Lower lobe of right lung (tissue), 2 donors: ENCODE measurements around the gene RIPK4. TPM values are rescaled to one million over a fixed set of nuclear protein-coding genes. Genes with fewer than 3 reads are reported as not detected.

Experiments used
- ATAC-seq, 2 donors: fragments of 200-7000 bp; cut with Tn5 transposase; one replicate each; pipeline ENCODE4 v1.9.1; 2020 to 2022; ENCODE audit warnings: mild to moderate bottlenecking in 2 of 2, moderate library complexity in 2 of 2
- DNase-seq: peaks from one replicate; pipeline ENCODE4 v3.0.0-alpha.2; 2020
- H3K27ac ChIP-seq: fragments of 200-600 bp; one replicate; pipeline ENCODE4 v1.8.0; 2022
- H3K27me3 ChIP-seq: fragments of 200-600 bp; one replicate; pipeline ENCODE4 v1.8.0; 2022; ENCODE audit warnings: low read depth
- H3K36me3 ChIP-seq: fragments of 200-600 bp; one replicate; pipeline ENCODE4 v1.8.0; 2022; ENCODE audit warnings: mild to moderate bottlenecking
- H3K4me1 ChIP-seq: fragments of 200-600 bp; one replicate; pipeline ENCODE4 v1.8.0; 2022
- H3K4me3 ChIP-seq: fragments of 200-600 bp; one replicate; pipeline ENCODE4 v1.8.0; 2022; ENCODE audit warnings: mild to moderate bottlenecking
- H3K9me3 ChIP-seq: fragments of 200-600 bp; one replicate; pipeline ENCODE4 v1.8.0; 2022
- CTCF ChIP-seq: fragments of 200-600 bp; IDR thresholded peaks from one replicate; pipeline ENCODE4 v1.8.0; 2022; ENCODE audit warnings: antibody characterized with exemption, mild to moderate bottlenecking
- intact Hi-C: fragments of 100-400 bp; cut with DNase I; formaldehyde crosslinking; loops from one replicate; pipeline ENCODE4 v1.11.0; 2022
- total RNA-seq: library from RNA; stranded (reverse); fragmentation: NEBNext Ultra II Directional; extraction: Animal tissue kit (Norgen Biotek cat#: 25700); gene quantifications from one replicate; pipeline ENCODE4 v1.2.1, GENCODE V29; 2021
- donor health status: DM: no; HTN: yes; CAD: no; lungs with severe emphysema.

The RIPK4 gene
- total RNA-seq, 1 donor from 2014 or later, result 8.7 TPM

DNA sequence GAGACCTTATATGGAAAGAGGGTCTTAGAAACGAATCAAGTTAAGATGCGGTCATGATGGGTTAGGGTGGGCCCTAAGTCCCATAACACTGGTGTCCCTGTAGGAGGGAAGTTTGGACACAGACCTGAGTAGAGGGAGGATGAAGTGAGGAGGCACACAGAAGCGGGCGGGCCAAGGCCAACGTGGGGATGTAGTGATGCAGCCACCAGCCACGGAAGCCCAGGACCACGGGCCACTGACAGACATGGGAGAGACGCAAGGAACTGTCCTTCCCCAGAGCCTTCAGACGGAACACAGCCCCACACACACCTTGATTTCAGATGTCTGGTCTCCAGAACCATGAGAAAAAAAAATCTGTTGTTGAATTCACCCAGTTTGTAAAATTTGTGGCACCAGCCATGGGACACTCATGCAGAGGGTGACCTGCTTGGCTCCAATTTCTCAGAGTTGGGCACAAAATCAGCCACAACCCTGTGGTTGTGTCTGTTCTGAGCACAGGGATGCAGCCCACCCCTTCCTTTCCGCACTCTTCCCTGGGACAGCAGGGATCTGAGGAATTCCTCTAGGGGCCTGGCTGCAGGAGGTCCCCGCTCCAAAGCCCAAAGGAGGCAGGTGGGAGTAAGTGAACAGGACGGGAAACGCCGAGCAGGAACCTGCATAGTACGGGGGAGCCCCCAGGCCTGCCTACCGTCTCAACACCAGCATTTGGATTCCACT lies 61.1 kb downstream of the RIPK4 start:
- Histone ChIP-seq H3K27ac (no peak overlapping the region), H3K4me3 (no peak overlapping the region), H3K4me1 (no peaks in the 10 kb centered on the region), H3K36me3 (no peaks in the 10 kb centered on the region), H3K27me3 (peaks cover 6% of the 10 kb centered on the region), H3K9me3 (no peaks in the 10 kb centered on the region)
- ATAC-seq (no peak), DNase-seq (no peak)
- intact Hi-C loops, result no loop called here
- no peak for TF ChIP-seq CTCF

- Histone ChIP-seq H3K27me3 (no peaks in the 10 kb centered on the region), H3K27ac (no peak overlapping the region), H3K4me1 (no peaks in the 10 kb centered on the region), H3K4me3 (no peak overlapping the region), H3K36me3 (no peaks in the 10 kb centered on the region), H3K9me3 (no peaks in the 10 kb centered on the region)
- DNase-seq (no peak), ATAC-seq (peak; percentile 18 to 44)
- intact Hi-C loops, result no loop called here
- no peak for TF ChIP-seq CTCF
These were observed 62.9 kb downstream of the RIPK4 start for GRCh38 chr21:41703857-41704501.

GRCh38 chr21:41701749-41702148 lies 65.1 kb downstream of the RIPK4 start:
- no peaks in the 10 kb centered on the region for H3K27me3 ChIP-seq

DNA sequence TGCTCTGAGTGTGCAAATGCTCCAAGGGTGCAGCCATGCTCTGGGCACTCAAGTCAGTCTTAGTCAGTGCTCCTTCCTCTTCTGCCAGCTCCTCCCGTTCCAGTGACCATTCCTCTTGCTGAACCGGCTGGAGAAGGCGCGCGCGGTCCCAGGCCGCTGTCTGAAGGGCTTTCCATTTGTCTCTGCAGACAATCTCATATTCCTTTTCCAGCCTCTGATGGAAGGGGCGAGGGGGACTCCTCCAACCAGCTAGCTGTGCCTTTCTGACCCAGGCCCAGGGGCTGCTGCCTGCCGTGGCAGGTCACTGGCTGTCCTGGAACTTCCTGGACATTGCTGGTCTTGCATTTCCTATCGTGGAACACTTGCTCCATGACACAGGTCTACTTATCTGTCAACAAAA lies 67.5 kb downstream of the RIPK4 start:
- DNase-seq (no peak), ATAC-seq (no peak)
- no peak overlapping the region for H3K27ac ChIP-seq
- intact Hi-C loops, result no loop called here
- H3K27me3 ChIP-seq, result no peaks in the 10 kb centered on the region
- no peaks in the 10 kb centered on the region for H3K4me1 ChIP-seq
- H3K4me3 ChIP-seq, result no peak overlapping the region
- TF ChIP-seq CTCF, result no peak
- H3K36me3 ChIP-seq, result no peaks in the 10 kb centered on the region
- H3K9me3 ChIP-seq, result no peaks in the 10 kb centered on the region

More at GRCh38 chr21:41701749-41702148, 65.1 kb downstream of the RIPK4 start:
- Histone ChIP-seq H3K9me3 (no peaks in the 10 kb centered on the region), H3K36me3 (no peaks in the 10 kb centered on the region), H3K4me3 (no peak overlapping the region), H3K4me1 (no peaks in the 10 kb centered on the region), H3K27ac (no peak overlapping the region)
- DNase-seq, result no peak
- intact Hi-C loops, result no loop called here
- ATAC-seq, result no peak
- no peak for TF ChIP-seq CTCF

- ATAC-seq (no peak), DNase-seq (no peak)
- TF ChIP-seq CTCF, result no peak
- no peaks in the 10 kb centered on the region for H3K27me3 ChIP-seq
- H3K4me3 ChIP-seq, result no peak overlapping the region
- no peaks in the 10 kb centered on the region for H3K4me1 ChIP-seq
- H3K27ac ChIP-seq, result no peak overlapping the region
- no peaks in the 10 kb centered on the region for H3K9me3 ChIP-seq
- H3K36me3 ChIP-seq, result no peaks in the 10 kb centered on the region
- intact Hi-C loops, result no loop called here
These were observed 68.8 kb downstream of the RIPK4 start for GRCh38 chr21:41698071-41698470.
